ENCODE data around the gene TEX264.

- TF ChIP-seq KLF9 (tag by site-specific recombination; IDR thresholded peaks at IDR 0.05; ENCODE audit: low read depth): no peak
- no peak for TF ChIP-seq CTCF (tag by site-specific recombination; IDR thresholded peaks at IDR 0.05)
- TF ChIP-seq ZNF174 (tag by site-specific recombination; IDR thresholded peaks at IDR 0.05): no peak
- TF ChIP-seq KLF17 (tag by site-specific recombination; IDR thresholded peaks at IDR 0.05): no peak
- no peak for TF ChIP-seq ELK4 (IDR thresholded peaks at IDR 0.05; ENCODE audit: borderline replicate concordance, low read depth, low read length)
- TF ChIP-seq SP7 (tag by site-specific recombination; IDR thresholded peaks at IDR 0.05): no peak
Measured at GRCh38 chr3:51751287-51751686, 80.2 kb downstream of the TEX264 start.
